Stimulated activated memory B cell treated with anti-CD40 and anti-IgM and Interleukin-4, amounts not matched to agents 10 μg/mL and 1 μg/mL and 100 μg/mL, for 72 hours (primary cell): ENCODE results near the gene ARFRP1.
A peak's percentile ranks its signal among the peaks of the same experiment; 100 is the strongest.

Experiments
- ATAC-seq: fragments of 150-1000 bp; cut with Tn5 transposase; 2 replicates; pipeline ENCODE4 v1.10.0; 2021
- H3K27ac Mint-ChIP-seq: one replicate; pipeline ENCODE4 v1.8.0; 2022; ENCODE audit warnings: mild to moderate bottlenecking, mixed read lengths
- H3K27me3 Mint-ChIP-seq: one replicate; pipeline ENCODE4 v1.8.0; 2022; ENCODE audit warnings: mixed read lengths
- H3K36me3 Mint-ChIP-seq: one replicate; pipeline ENCODE4 v1.8.0; 2022; ENCODE audit warnings: mixed read lengths
- H3K4me1 Mint-ChIP-seq: one replicate; pipeline ENCODE4 v1.8.0; 2022; ENCODE audit warnings: mixed read lengths
- H3K4me3 Mint-ChIP-seq: one replicate; pipeline ENCODE4 v1.8.0; 2022; ENCODE audit warnings: mild to moderate bottlenecking, moderate library complexity, mixed read lengths
- H3K9me3 Mint-ChIP-seq: one replicate; pipeline ENCODE4 v1.8.0; 2022; ENCODE audit warnings: mixed read lengths

The ARFRP1 gene

DNA sequence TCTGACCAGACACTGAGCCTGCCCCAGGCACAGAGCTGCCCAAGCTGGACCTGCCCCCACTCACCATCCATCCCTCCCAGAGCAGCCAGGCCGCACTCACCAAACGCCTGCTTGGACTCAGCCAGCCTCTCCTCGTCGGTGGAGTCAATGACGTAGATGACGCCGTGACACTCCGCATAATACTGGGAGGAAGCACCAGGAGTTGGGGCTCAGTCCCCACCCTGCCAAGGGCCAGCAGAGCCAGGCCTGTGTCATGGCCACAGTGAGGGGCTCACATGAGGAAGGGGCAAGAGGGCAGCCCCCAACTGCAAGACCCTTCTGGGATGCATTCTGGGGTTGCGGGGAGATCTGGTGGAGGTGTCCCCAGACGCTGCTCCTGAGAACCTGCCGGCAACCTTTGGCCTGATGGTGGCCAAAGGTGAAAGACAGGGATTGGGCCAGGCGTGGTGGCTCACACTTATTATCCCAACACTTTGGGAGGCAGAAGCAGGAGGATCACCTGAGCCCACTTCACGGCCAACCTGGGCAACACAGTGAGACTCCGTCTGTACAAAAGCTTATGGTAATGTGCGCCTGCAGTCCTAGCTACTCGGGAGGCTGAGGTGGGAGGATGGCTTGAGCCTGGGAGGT lies 5.6 kb downstream of the ARFRP1 start:
- Mint-ChIP-seq H3K4me3 (no peak overlapping the region), H3K27ac (no peak overlapping the region), H3K9me3 (no peaks in the 10 kb centered on the region), H3K36me3 (peaks cover 8% of the 10 kb centered on the region), H3K4me1 (peaks cover 59% of the 10 kb centered on the region), H3K27me3 (no peaks in the 10 kb centered on the region)
- ATAC-seq: no peak

GRCh38 chr20:63701329-63702035 lies 6.3 kb downstream of the ARFRP1 start:
- Mint-ChIP-seq H3K4me3 (no peak overlapping the region), H3K27me3 (no peaks in the 10 kb centered on the region), H3K9me3 (no peaks in the 10 kb centered on the region), H3K27ac (no peak overlapping the region), H3K36me3 (peaks cover 8% of the 10 kb centered on the region), H3K4me1 (peaks cover 54% of the 10 kb centered on the region)
- no peak for ATAC-seq

DNA sequence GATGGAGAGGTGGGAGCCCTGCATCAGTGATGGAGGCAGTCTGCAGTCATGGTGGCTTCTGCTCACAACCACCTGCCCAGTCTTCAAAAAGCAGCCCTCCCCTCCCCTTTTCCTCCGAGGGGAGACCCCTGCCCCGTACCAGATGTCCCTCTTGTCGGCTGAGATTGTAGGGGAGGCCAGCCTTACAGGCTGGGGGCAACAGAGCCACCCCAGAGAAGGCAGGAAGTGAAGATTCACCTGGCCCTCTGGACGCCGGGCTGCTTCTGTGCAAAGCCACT lies 6.8 kb downstream of the ARFRP1 start:
- Mint-ChIP-seq H3K27ac (no peak overlapping the region), H3K36me3 (peaks cover 8% of the 10 kb centered on the region), H3K4me3 (no peak overlapping the region), H3K27me3 (no peaks in the 10 kb centered on the region), H3K4me1 (peaks cover 54% of the 10 kb centered on the region), H3K9me3 (no peaks in the 10 kb centered on the region)
- ATAC-seq: no peak

GRCh38 chr20:63700199-63701050 lies 7.4 kb downstream of the ARFRP1 start:
- H3K27me3 Mint-ChIP-seq: no peaks in the 10 kb centered on the region
- no peaks in the 10 kb centered on the region for H3K9me3 Mint-ChIP-seq
- H3K4me1 Mint-ChIP-seq: peaks cover 52% of the 10 kb centered on the region
- no peak overlapping the region for H3K4me3 Mint-ChIP-seq
- H3K36me3 Mint-ChIP-seq: peaks cover 8% of the 10 kb centered on the region
- no peak for ATAC-seq
- H3K27ac Mint-ChIP-seq: no peak overlapping the region

- Mint-ChIP-seq H3K27ac (peak overlapping the region; percentile 75), H3K27me3 (no peaks in the 10 kb centered on the region), H3K9me3 (no peaks in the 10 kb centered on the region), H3K36me3 (peaks cover under 1% of the 10 kb centered on the region), H3K4me1 (peaks cover 44% of the 10 kb centered on the region), H3K4me3 (peak overlapping the region; percentile 21)
- peak; percentile 2 for ATAC-seq
Observed at GRCh38 chr20:63699466-63700198, 8.1 kb downstream of the ARFRP1 start.

DNA sequence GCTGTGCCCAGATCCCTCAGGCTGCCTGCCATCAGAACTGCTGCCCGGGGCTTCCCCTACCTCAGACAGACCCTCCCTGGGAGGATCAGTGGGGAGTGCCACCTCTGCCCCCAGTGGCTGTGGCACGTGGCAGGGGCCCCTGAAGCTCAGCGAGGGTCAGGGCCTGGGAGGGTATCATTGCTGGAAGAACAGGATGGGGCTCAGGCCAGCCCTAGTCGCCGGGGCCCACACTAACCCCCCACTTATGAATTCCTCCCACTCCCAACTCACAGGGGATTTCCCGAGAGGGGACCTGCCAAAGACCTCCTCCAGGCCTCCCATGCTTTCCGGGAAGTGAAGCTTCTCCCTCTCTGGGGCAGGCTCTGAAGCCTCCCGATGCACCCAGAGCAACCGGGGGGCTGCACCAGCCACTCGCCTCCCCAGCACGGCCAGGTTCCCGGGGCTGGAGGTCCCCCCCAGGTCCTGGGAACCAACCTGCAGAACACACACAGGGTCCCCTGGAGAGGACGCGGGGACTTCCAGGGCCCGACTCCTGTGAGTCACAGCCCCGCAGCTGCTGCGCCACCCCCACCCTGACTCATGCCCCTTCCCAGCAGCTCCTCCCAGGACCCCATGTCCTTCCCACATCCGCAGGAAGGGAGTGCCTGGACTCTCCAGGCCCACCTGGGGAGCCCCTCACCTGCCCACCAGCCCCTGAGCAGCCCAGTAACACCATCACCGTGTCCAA lies 8.9 kb downstream of the ARFRP1 start:
- H3K27me3 Mint-ChIP-seq: no peaks in the 10 kb centered on the region
- peaks cover 5% of the 10 kb centered on the region for H3K36me3 Mint-ChIP-seq
- peaks cover 43% of the 10 kb centered on the region for H3K4me1 Mint-ChIP-seq
- ATAC-seq: peak; percentile 49
- H3K27ac Mint-ChIP-seq: peak overlapping the region; percentile 75
- H3K9me3 Mint-ChIP-seq: no peaks in the 10 kb centered on the region
- H3K4me3 Mint-ChIP-seq: peak overlapping the region; percentile 21

DNA sequence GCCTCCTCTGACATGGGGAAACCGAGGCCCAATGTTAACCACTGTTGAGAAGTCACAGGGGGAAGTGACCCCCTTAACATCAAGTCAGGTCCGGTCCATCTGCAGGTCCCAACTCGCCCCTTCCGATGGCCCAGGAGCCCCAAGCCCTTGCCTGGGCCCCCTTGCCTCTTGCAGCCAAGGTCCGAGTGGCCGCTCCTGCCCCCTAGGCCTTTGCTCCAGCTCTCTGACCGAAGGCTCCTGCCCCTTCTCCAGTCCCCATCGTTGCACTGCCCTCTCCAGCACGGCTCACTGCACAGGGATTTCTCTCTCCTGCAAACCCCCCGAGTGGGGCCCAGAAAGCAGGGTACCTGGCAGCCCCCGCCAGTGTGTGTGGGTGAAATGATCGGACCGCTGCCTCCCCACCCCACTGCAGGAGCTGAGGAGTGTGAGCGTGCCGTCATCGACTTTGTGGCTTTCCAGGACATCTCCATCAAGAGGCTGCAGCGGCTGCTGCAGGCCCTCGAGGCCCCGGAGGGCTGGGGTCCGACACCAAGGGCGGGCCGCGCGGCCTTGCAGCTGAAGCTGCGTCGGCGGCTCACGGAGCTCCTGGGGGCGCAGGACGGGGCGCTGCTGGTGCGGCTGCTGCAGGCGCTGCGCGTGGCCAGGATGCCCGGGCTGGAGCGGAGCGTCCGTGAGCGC lies 9.8 kb downstream of the ARFRP1 start:
- no peaks in the 10 kb centered on the region for H3K27me3 Mint-ChIP-seq
- no peaks in the 10 kb centered on the region for H3K9me3 Mint-ChIP-seq
- H3K36me3 Mint-ChIP-seq: peaks cover 10% of the 10 kb centered on the region
- no peak overlapping the region for H3K27ac Mint-ChIP-seq
- peaks cover 39% of the 10 kb centered on the region for H3K4me1 Mint-ChIP-seq
- H3K4me3 Mint-ChIP-seq: no peak overlapping the region
- no peak for ATAC-seq

GRCh38 chr20:63697357-63697867 lies 10.4 kb downstream of the ARFRP1 start:
- Mint-ChIP-seq H3K27ac (peak overlapping the region; percentile 51), H3K36me3 (peaks cover 10% of the 10 kb centered on the region), H3K4me3 (peak overlapping the region; percentile 23), H3K27me3 (no peaks in the 10 kb centered on the region), H3K9me3 (no peaks in the 10 kb centered on the region), H3K4me1 (peaks cover 39% of the 10 kb centered on the region)
- ATAC-seq: no peak

DNA sequence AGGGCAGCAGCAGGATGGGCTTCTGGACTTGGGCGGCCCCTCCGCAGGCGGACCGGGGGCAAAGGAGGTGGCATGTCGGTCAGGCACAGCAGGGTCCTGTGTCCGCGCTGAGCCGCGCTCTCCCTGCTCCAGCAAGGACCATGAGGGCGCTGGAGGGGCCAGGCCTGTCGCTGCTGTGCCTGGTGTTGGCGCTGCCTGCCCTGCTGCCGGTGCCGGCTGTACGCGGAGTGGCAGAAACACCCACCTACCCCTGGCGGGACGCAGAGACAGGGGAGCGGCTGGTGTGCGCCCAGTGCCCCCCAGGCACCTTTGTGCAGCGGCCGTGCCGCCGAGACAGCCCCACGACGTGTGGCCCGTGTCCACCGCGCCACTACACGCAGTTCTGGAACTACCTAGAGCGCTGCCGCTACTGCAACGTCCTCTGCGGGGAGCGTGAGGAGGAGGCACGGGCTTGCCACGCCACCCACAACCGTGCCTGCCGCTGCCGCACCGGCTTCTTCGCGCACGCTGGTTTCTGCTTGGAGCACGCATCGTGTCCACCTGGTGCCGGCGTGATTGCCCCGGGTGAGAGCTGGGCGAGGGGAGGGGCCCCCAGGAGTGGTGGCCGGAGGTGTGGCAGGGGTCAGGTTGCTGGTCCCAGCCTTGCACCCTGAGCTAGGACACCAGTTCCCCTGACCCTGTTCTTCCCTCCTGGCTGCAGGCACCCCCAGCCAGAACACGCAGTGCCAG lies 11.0 kb downstream of the ARFRP1 start, which contains the start of gene TNFRSF6B:
Gene TNFRSF6B (plus strand): TSS at position 25 of the 729 bp plus-strand sequence. CDS start 116 bp downstream, at position 141.
- Mint-ChIP-seq H3K4me1 (peaks cover 39% of the 10 kb centered on the region), H3K27me3 (no peaks in the 10 kb centered on the region), H3K36me3 (peaks cover 10% of the 10 kb centered on the region), H3K9me3 (no peaks in the 10 kb centered on the region), H3K27ac (peak within 1 kb of the TSS; percentile 51), H3K4me3 (peak within 1 kb of the TSS; percentile 23)
- ATAC-seq: no peak

GRCh38 chr20:63696306-63696627 lies 11.5 kb downstream of the ARFRP1 start:
- no peak overlapping the region for H3K27ac Mint-ChIP-seq
- H3K36me3 Mint-ChIP-seq: peaks cover 10% of the 10 kb centered on the region
- peaks cover 44% of the 10 kb centered on the region for H3K4me1 Mint-ChIP-seq
- ATAC-seq: peak; percentile 22
- H3K27me3 Mint-ChIP-seq: no peaks in the 10 kb centered on the region
- no peak overlapping the region for H3K4me3 Mint-ChIP-seq
- no peaks in the 10 kb centered on the region for H3K9me3 Mint-ChIP-seq

DNA sequence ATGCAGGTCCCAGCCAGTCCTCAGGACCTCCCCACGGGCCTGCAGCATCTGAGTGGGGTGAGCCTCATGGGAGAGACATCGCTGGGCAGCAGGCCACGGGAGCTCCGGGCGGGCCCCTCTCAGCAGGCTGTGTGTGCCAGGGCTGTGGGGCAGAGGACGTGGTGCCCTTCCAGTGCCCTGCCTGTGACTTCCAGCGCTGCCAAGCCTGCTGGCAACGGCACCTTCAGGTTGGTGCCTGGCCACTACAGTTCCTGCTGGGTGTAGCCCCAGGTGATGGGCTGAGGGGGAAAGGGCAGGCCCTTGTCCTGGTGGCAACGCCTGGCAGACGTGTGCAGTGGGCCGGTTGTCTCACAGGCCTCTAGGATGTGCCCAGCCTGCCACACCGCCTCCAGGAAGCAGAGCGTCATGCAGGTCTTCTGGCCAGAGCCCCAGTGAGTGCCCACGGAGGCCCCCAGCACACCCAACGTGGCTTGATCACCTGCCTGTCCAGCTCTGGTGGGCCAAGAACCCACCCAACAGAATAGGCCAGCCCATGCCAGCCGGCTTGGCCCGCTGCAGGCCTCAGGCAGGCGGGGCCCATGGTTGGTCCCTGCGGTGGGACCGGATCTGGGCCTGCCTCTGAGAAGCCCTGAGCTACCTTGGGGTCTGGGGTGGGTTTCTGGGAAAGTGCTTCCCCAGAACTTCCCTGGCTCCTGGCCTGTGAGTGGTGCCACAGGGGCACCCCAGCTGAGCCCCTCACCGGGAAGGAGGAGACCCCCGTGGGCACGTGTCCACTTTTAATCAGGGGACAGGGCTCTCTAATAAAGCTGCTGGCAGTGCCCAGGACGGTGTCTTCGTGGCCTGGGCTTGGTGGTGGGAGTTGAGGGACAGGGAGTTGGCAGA lies 12.1 kb downstream of the ARFRP1 start:
- Mint-ChIP-seq H3K36me3 (peaks cover 10% of the 10 kb centered on the region), H3K4me1 (peaks cover 48% of the 10 kb centered on the region), H3K4me3 (no peak overlapping the region), H3K27ac (no peak overlapping the region), H3K27me3 (no peaks in the 10 kb centered on the region), H3K9me3 (no peaks in the 10 kb centered on the region)
- no peak for ATAC-seq

DNA sequence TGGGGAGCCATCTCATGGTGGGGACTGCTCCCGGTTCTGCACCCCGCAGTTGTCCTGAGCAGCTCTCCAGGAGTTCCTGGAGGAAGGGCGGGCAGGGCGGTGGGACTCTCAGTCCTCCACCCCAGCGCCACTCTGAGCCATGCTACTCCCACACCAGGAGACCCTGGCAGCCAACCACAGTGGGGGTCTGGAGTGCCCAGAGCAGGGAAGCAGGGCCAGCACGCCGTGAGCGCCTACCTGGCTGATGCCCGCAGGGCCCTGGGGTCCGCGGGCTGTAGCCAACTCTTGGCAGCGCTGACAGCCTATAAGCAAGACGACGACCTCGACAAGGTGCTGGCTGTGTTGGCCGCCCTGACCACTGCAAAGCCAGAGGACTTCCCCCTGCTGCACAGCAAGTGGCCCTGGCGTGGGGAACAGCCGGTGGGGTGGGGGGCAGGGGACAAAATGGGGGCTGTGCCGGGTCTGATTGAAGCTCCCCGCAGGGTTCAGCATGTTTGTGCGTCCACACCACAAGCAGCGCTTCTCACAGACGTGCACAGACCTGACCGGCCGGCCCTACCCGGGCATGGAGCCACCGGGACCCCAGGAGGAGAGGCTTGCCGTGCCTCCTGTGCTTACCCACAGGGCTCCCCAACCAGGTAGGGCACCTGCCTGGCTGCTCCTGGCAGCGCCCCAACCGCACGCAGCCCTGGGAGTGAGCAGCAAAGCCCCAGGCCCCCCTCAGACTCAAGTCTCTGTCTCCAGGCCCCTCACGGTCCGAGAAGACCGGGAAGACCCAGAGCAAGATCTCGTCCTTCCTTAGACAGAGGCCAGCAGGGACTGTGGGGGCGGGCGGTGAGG lies 13.0 kb downstream of the ARFRP1 start:
- no peak for ATAC-seq
- Mint-ChIP-seq H3K36me3 (peaks cover 10% of the 10 kb centered on the region), H3K27ac (no peak overlapping the region), H3K4me3 (no peak overlapping the region), H3K4me1 (peaks cover 39% of the 10 kb centered on the region), H3K27me3 (no peaks in the 10 kb centered on the region), H3K9me3 (no peaks in the 10 kb centered on the region)
